Endothelial cell (in vitro differentiated cells): ENCODE measurements around the gene EPN3. TPM values are rescaled to one million over a fixed set of nuclear protein-coding genes. Genes with fewer than 3 reads are reported as not detected.

Experiments
- DNase-seq: peaks from one replicate; pipeline ENCODE4 v3.0.0; 2021; ENCODE audit warnings: low spot score
- H3K27ac Mint-ChIP-seq: one replicate; pipeline ENCODE4 v1.8.0; 2021; ENCODE audit warnings: mixed read lengths, inconsistent platforms; ENCODE audit not compliant: unreplicated experiment
- H3K27me3 Mint-ChIP-seq: one replicate; pipeline ENCODE4 v1.8.0; 2021; ENCODE audit warnings: mild to moderate bottlenecking, moderate library complexity, mixed read lengths, inconsistent platforms; ENCODE audit not compliant: unreplicated experiment
- H3K36me3 Mint-ChIP-seq: one replicate; pipeline ENCODE4 v1.8.0; 2021; ENCODE audit warnings: mild to moderate bottlenecking, low read depth, mixed read lengths, inconsistent platforms; ENCODE audit not compliant: unreplicated experiment
- H3K4me1 Mint-ChIP-seq: one replicate; pipeline ENCODE4 v1.8.0; 2021; ENCODE audit warnings: mild to moderate bottlenecking, mixed read lengths, inconsistent platforms; ENCODE audit not compliant: unreplicated experiment
- H3K4me3 Mint-ChIP-seq: one replicate; pipeline ENCODE4 v1.8.0; 2021; ENCODE audit warnings: mild to moderate bottlenecking, mixed read lengths, inconsistent platforms; ENCODE audit not compliant: unreplicated experiment
- H3K9me3 Mint-ChIP-seq: one replicate; pipeline ENCODE4 v1.8.0; 2021; ENCODE audit warnings: mixed read lengths, inconsistent platforms; ENCODE audit not compliant: unreplicated experiment
- total RNA-seq: library from RNA; stranded (reverse); fragmentation: NEBNext Ultra II Directional; extraction: Animal tissue kit (Norgen Biotek cat#: 25700); gene quantifications from one replicate; pipeline ENCODE4 v1.2.1, GENCODE V29; 2021; ENCODE audit not compliant: unreplicated experiment
- TF ChIP-seq, protein P1 (sequence below): fragments of 200-600 bp; sonication (generic); IDR thresholded peaks from one replicate; pipeline ENCODE4 v1.5.0; 2021; ENCODE audit warnings: antibody characterized with exemption; ENCODE audit not compliant: unreplicated experiment

Gene EPN3
- total RNA-seq, 1 donor from 2014 or later: 0.49 TPM

DNA sequence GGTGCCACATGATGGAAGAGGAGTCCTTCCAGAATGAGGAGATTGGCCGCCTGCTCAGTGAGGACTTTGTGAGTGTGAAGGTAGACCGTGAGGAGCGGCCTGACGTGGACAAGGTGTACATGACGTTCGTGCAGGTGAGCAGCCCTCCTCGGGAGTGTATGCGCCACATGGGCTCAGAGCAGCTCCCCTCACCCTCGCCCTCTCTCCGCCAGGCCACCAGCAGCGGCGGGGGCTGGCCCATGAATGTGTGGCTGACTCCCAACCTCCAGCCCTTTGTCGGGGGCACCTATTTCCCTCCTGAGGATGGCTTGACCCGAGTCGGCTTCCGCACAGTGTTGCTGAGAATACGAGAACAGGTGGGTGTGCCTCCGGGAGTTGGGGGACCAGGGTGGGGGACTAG, 16.3 kb downstream of the EPN3 start:
- Mint-ChIP-seq H3K9me3 (no peaks in the 10 kb centered on the region), H3K27ac (no peak overlapping the region), H3K27me3 (peaks cover 17% of the 10 kb centered on the region), H3K36me3 (peaks cover 8% of the 10 kb centered on the region), H3K4me1 (peaks cover 3% of the 10 kb centered on the region), H3K4me3 (no peak overlapping the region)
- TF ChIP-seq, protein P1, sequence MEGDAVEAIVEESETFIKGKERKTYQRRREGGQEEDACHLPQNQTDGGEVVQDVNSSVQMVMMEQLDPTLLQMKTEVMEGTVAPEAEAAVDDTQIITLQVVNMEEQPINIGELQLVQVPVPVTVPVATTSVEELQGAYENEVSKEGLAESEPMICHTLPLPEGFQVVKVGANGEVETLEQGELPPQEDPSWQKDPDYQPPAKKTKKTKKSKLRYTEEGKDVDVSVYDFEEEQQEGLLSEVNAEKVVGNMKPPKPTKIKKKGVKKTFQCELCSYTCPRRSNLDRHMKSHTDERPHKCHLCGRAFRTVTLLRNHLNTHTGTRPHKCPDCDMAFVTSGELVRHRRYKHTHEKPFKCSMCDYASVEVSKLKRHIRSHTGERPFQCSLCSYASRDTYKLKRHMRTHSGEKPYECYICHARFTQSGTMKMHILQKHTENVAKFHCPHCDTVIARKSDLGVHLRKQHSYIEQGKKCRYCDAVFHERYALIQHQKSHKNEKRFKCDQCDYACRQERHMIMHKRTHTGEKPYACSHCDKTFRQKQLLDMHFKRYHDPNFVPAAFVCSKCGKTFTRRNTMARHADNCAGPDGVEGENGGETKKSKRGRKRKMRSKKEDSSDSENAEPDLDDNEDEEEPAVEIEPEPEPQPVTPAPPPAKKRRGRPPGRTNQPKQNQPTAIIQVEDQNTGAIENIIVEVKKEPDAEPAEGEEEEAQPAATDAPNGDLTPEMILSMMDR: no peak
- DNase-seq: no peak

DNA sequence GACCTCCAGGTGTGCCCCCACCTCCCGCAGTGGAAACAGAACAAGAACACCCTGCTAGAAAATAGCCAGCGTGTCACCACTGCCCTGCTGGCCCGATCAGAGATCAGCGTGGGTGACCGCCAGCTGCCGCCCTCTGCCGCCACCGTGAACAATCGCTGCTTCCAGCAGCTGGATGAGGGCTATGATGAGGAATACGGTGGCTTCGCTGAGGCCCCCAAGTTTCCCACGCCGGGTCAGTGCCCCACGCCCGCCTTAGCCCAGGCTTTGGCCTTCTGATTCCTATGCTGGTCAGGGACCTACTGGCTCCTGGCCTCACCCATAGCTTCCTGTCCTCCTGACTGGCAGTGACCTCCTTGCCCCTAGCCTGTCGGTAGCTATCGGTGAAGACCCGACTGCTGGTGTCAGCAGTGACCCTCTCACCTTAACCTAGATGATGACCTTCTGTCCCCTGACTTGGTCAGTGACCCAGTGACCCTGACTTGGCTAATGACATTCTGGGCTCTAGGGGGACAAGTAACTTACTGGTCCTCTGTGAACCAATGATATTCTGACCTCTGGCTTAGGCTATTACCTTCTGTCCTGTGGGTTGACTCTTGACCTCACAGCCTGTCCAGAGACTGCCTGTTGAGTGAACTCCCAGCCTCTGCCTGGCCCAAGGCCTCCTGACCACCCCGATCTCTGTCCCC, 16.9 kb downstream of the EPN3 start:
- Mint-ChIP-seq H3K36me3 (peaks cover 9% of the 10 kb centered on the region), H3K4me3 (no peak overlapping the region), H3K27me3 (peaks cover 14% of the 10 kb centered on the region), H3K9me3 (no peaks in the 10 kb centered on the region), H3K4me1 (peaks cover 3% of the 10 kb centered on the region), H3K27ac (no peak overlapping the region)
- TF ChIP-seq, protein P1: no peak
- no peak for DNase-seq

DNA sequence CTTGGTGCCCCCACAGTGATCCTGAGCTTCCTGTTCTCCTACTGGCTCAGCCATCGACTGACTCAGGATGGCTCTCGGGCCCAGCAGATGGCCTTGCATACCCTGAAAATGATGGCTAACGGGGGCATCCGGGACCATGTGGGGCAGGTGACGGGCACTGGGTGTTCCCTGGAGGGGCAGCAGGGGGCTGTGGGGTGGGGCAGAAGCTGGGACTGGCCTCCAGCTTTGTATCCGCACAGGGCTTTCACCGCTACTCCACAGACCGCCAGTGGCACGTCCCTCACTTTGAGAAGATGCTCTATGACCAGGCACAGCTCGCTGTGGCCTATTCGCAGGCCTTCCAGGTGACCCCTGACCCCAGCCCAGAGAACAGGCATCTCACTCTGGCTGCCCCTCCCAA, 17.4 kb downstream of the EPN3 start:
- Mint-ChIP-seq H3K27ac (no peak overlapping the region), H3K27me3 (peaks cover 17% of the 10 kb centered on the region), H3K36me3 (peaks cover 15% of the 10 kb centered on the region), H3K4me3 (no peak overlapping the region), H3K4me1 (peaks cover 3% of the 10 kb centered on the region), H3K9me3 (no peaks in the 10 kb centered on the region)
- no peak for DNase-seq
- TF ChIP-seq, protein P1: no peak

DNA sequence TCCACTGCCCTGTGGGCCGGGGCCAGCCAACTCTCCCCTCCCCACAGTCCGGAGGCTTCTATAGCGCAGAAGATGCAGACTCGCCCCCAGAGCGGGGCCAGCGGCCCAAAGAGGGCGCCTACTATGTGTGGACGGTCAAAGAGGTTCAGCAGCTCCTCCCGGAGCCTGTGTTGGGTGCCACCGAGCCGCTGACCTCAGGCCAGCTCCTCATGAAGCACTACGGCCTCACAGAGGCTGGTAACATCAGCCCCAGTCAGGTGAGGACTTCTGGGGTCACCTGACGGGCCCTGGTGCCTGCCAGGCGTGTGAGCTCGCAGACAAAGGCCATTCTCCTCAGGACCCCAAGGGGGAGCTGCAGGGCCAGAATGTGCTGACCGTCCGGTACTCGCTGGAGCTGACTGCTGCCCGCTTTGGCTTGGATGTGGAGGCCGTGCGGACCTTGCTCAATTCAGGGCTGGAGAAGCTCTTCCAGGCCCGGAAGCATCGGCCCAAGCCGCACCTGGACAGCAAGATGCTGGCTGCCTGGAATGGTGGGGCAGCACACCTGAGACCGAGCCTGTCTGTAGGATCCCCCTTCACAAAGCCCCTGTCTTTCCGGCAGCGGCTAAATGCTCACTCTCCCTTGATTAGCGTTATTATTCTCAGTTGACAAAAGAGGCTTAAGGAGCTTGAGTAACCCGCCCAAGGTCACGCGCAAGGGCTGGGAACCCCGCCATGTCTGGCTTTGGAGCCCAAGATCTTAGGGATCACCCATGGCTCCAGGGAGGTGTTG, 18.3 kb downstream of the EPN3 start:
- DNase-seq: peak; percentile 86
- Mint-ChIP-seq H3K9me3 (no peaks in the 10 kb centered on the region), H3K4me1 (peaks cover 3% of the 10 kb centered on the region), H3K27me3 (peaks cover 17% of the 10 kb centered on the region), H3K27ac (no peak overlapping the region), H3K36me3 (peaks cover 16% of the 10 kb centered on the region), H3K4me3 (no peak overlapping the region)
- TF ChIP-seq, protein P1: peak; percentile 76

DNA sequence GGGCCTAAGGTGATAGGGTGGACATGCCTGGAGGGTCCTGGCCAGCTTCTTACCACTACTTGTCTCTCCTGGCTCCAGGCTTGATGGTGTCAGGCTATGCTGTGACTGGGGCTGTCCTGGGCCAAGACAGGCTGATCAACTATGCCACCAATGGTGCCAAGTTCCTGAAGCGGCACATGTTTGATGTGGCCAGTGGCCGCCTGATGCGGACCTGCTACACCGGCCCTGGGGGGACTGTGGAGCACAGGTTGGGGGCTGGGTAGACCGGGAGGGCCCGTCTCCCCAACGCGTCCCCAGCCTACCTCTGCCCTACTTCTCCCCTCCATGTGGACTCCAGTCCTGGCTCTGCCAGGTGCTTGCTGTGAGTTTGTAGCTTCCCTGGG, 18.9 kb downstream of the EPN3 start:
- no peak for DNase-seq
- H3K4me1 Mint-ChIP-seq: peaks cover 3% of the 10 kb centered on the region
- H3K4me3 Mint-ChIP-seq: no peak overlapping the region
- TF ChIP-seq, protein P1: no peak
- peaks cover 16% of the 10 kb centered on the region for H3K36me3 Mint-ChIP-seq
- peaks cover 14% of the 10 kb centered on the region for H3K27me3 Mint-ChIP-seq
- no peaks in the 10 kb centered on the region for H3K9me3 Mint-ChIP-seq
- H3K27ac Mint-ChIP-seq: no peak overlapping the region
